ENCODE data around the gene CAPZB.
"Not testable (repeated sequence)": the region's sequence is repeated elsewhere in the genome, so short reads cannot be mapped to it uniquely, and the experiment has no call there.

CAPZB gene

DNA sequence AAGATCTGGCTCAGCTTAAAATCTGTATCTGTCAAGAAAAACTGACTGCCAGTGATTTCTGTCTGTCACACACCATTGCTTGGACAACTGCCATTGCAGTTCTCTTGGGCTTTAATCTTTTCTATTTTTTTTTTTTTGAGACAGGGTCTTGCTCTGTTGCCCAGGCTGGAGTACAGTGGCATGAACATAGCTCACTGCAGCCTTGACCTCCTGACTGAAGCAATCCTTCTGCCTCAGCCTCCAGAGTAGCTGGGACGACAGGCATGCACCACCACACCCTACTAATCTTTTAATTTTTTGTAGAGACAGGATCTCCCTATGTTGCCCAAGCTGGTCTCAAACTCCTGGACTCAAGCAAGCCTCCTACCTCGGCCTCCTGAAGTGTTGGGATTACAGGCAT is 14.5 kb upstream of the CAPZB start:
- not testable (repeated sequence) for DNase-seq (ENCODE audit: extremely low read depth in 1 of 2, low read depth in 1 of 2)

GRCh38 chr1:19497443-19497842 is 12.1 kb upstream of the CAPZB start:
- not testable (repeated sequence) for DNase-seq (ENCODE audit: extremely low read depth in 1 of 2, low read depth in 1 of 2)

- no peak for DNase-seq (ENCODE audit: extremely low read depth in 1 of 2, low read depth in 1 of 2)
Observed at GRCh38 chr1:19496527-19496874, 11.2 kb upstream of the CAPZB start.

DNA sequence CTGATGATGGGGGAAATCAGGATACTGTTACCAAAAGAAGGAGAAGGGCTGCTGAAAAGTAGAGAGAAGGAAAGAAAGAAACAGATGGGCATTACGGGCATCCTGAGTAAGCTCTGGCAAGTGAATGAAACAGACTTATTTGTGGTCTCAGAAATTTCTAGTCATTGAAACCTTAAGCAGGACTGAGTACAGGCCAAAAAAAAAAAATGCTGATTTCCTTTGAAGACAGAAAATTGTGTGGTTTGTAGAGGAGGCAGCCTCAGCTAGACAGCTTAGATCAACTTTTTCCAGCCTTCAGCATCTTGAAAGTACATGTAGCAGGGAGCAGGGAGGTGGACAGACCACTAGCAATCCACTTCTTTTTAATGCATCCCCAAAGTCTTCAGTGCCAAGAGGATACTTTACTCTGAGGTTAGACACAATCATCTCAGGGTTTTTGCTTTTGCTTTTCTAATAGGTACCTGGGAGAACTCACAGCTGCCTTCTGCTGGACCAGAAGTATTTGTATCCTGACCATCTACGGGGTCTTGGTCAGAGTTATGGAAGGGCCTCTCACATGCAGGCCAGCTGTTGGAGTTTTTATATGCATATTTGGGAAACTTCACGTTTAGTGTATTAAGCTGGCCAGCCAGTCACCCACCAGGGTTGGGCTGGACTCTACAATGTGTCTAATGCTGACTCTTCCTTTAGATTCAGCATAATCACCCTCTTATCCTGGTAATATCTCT is 10.6 kb upstream of the CAPZB start:
- no peak for DNase-seq (ENCODE audit: extremely low read depth in 1 of 2, low read depth in 1 of 2)

DNA sequence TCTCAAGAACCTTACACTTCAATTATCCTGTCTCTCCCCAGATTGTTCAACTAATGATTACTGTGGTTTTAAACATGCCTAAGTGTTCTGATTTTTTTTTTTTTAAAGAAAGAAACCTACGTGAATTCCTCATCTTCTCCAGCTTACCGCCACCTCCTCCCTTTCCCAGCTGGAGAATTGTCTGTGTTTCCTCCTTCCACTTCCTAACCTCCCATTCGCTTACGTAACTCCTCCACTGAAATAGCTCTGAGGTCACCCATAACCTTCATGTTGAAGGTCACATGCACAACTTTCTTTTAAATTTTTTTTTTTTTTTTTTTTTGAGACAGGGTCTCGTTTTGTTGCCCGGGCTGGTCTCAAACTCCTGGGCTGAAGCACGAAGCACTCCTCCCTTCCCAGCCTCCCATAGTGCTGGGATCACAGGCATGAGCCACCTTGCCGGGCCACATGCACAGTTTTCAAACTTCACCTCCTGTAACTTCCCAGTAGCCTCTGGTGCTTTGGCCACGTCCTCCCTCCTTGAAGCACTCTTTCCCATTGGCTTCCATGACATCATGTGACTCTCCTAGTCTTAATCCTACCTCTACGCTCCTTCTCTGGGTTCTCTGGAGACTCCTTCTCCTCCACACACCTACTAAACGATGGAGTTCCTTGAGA is 9.8 kb upstream of the CAPZB start:
- DNase-seq (ENCODE audit: extremely low read depth in 1 of 2, low read depth in 1 of 2), result no peak

DNA sequence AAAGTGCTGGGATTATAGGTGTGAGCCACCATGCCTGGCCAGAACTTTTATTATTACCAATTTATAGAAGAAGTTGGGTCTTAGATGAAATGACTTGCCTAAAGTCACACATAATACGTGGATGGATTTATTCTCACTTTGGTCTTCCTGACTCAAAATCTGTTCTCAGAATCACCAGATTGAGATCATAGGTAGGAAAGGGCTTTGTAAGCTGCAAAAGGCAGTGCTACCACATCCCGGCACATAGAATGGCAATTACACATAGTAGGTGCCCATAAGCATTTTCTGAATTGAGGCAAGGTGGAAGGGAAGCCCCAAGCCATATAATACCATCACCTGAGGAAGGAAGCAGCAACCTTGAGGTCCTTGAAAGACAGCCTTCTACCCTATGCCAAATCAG is 8.2 kb upstream of the CAPZB start:
- DNase-seq (ENCODE audit: extremely low read depth in 1 of 2, low read depth in 1 of 2), result no peak

- no peak for DNase-seq (ENCODE audit: extremely low read depth in 1 of 2, low read depth in 1 of 2)
Observed at GRCh38 chr1:19489996-19490395, 4.7 kb upstream of the CAPZB start.

- DNase-seq (ENCODE audit: extremely low read depth in 1 of 2, low read depth in 1 of 2), result no peak
Observed at GRCh38 chr1:19488136-19488535, 2.8 kb upstream of the CAPZB start.

- DNase-seq (ENCODE audit: extremely low read depth in 1 of 2, low read depth in 1 of 2), result no peak
Observed at GRCh38 chr1:19484798-19485361, 459 bp downstream of the CAPZB start.

GRCh38 chr1:19484338-19484797 is 971 bp downstream of the CAPZB start:
- DNase-seq (ENCODE audit: extremely low read depth in 1 of 2, low read depth in 1 of 2), result no peak

GRCh38 chr1:19483691-19484090 is 1.6 kb downstream of the CAPZB start:
- DNase-seq (ENCODE audit: extremely low read depth in 1 of 2, low read depth in 1 of 2), result no peak

DNA sequence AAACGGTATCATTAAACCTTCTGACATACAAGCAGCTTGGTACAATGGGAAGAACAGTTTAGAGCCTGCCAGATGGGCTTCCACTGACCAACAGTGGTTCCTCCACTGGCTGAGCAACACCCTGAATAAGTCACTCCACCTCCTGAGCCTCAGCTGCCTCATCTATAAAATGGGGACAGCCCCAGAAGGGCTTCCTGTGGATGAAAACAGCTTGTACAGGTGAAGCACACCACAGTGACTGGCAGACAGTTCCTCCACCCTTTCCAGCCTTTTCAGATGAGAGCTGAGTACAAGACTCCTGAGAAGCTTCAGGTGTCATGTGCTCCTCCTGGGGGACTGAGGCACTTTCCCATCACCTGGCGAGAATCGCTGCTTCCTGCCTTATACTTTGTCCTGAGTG is 2.1 kb downstream of the CAPZB start:
- DNase-seq (ENCODE audit: extremely low read depth in 1 of 2, low read depth in 1 of 2), result no peak

- no peak for DNase-seq (ENCODE audit: extremely low read depth in 1 of 2, low read depth in 1 of 2)
Observed at GRCh38 chr1:19481826-19482398, 3.4 kb downstream of the CAPZB start.

DNA sequence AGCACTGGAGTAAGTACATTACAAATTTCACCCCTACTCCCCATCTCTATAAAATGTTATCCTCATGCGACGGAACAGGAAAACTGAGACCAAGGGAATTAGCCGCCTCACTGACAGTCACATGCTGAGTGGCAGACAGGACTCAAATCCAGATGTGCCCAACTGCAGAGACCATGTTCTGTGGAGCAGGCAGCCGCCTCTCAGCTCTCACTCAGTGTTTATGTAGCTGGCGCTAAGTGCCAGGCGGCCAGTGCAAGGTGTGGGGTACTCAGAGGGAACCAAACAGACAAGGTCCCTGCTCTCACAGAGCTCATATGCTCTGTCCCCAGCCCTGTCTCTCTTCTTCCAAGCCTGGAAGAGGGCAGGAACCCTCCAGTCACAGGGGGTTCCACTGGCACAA is 5.1 kb downstream of the CAPZB start:
- no peak for DNase-seq (ENCODE audit: extremely low read depth in 1 of 2, low read depth in 1 of 2)

DNA sequence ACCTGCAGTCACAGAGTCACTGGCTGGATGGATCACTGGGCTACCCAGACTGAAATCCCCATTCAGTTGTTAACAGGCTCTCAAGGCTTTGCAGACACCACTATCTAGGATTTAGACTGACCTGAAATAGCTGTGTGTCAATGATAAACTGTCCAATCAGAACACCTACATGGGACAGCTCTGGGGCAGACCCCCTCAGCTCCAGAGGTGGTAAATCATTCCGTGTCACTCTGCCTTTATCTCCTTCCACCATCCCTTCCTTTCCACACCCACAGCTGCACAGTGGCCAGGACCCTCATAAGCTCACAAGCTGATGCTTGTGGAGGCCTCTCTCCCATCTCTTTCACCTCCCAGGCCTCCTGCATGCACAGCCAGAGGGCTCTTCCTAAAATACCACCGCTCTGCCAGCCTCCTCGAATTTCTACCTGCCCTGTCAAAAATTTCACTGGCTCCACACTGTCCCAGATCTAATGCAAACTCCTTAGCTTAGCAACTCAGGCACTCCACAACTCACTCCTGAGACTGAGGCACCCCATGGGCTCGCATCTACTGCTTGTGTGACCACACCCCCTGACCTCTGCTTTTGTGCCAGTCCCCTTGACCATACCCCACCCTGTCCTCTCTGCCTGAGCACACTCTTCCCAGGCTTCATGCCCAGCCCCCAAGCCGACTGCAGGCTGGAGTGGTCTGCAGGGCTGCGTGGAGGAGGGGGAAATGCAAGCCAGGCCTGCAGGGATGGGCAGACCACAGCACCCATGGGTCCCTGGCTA is 5.8 kb downstream of the CAPZB start:
- no peak for DNase-seq (ENCODE audit: extremely low read depth in 1 of 2, low read depth in 1 of 2)

GRCh38 chr1:19478322-19478721 is 7.0 kb downstream of the CAPZB start:
- DNase-seq (ENCODE audit: extremely low read depth in 1 of 2, low read depth in 1 of 2), result no peak

GRCh38 chr1:19477284-19478249 is 7.8 kb downstream of the CAPZB start:
- no peak for DNase-seq (ENCODE audit: extremely low read depth in 1 of 2, low read depth in 1 of 2)

GRCh38 chr1:19476450-19477190 is 8.7 kb downstream of the CAPZB start:
- DNase-seq (ENCODE audit: extremely low read depth in 1 of 2, low read depth in 1 of 2), result no peak

GRCh38 chr1:19475296-19475695 is 10.0 kb downstream of the CAPZB start:
- DNase-seq (ENCODE audit: extremely low read depth in 1 of 2, low read depth in 1 of 2), result no peak
